Activated CD8-positive, alpha-beta T cell treated with anti-CD3 and anti-CD28 coated beads for 36 hours (primary cell): ENCODE measurements around the gene ANKRD33. TPM values are rescaled to one million over a fixed set of nuclear protein-coding genes. Genes with fewer than 3 reads are reported as not detected.

Source experiments
- ATAC-seq: fragments of 200-7000 bp; cut with Tn5 transposase; one replicate; pipeline ENCODE4 v1.10.0; 2021; ENCODE audit warnings: mild to moderate bottlenecking, moderate library complexity
- CTCF ChIA-PET: fragments of 350-600 bp; sonication (Branson Sonifier 250); formaldehyde crosslinking; loops from one replicate; lab custom pipeline; 2021; ENCODE audit warnings: antibody characterized with exemption; lab: Charles Lee
- POLR2A ChIA-PET: fragments of 350-600 bp; sonication (Branson Sonifier 250); formaldehyde crosslinking; loops from one replicate; lab custom pipeline; 2021; ENCODE audit warnings: antibody characterized with exemption; lab: Charles Lee
- DNase-seq: peaks from one replicate; pipeline ENCODE4 v3.0.0-alpha.2; 2020
- H3K27ac Mint-ChIP-seq: one replicate; pipeline ENCODE4 v1.8.0; 2021; ENCODE audit warnings: mild to moderate bottlenecking, mixed read lengths
- H3K27me3 Mint-ChIP-seq: one replicate; pipeline ENCODE4 v1.8.0; 2021; ENCODE audit warnings: mixed read lengths
- H3K36me3 Mint-ChIP-seq: one replicate; pipeline ENCODE4 v1.8.0; 2021; ENCODE audit warnings: low read depth, mixed read lengths
- H3K4me1 Mint-ChIP-seq: one replicate; pipeline ENCODE4 v1.8.0; 2021; ENCODE audit warnings: low read depth, mixed read lengths
- H3K4me3 Mint-ChIP-seq: one replicate; pipeline ENCODE4 v1.8.0; 2021; ENCODE audit warnings: mild to moderate bottlenecking, moderate library complexity, mixed read lengths
- H3K9me3 Mint-ChIP-seq: one replicate; pipeline ENCODE4 v1.8.0; 2021; ENCODE audit warnings: mixed read lengths
- CTCF ChIP-seq: fragments of 200-600 bp; IDR thresholded peaks from one replicate; pipeline ENCODE4 v1.8.0; 2022; ENCODE audit warnings: antibody characterized with exemption, mild to moderate bottlenecking
- intact Hi-C: fragments of 100-400 bp; cut with micrococcal nuclease; formaldehyde crosslinking; loops from one replicate; pipeline ENCODE4 v1.10.0; 2022
- total RNA-seq, 2 experiments: library from RNA; stranded (reverse); gene quantifications; one replicate each; pipeline ENCODE4 v1.2.3, GENCODE V29; 2021

The ANKRD33 gene
- total RNA-seq, 2 experiments from 2014 or later: not detected

- Mint-ChIP-seq H3K4me3 (no peak overlapping the region), H3K27me3 (peaks cover 16% of the 10 kb centered on the region), H3K9me3 (no peaks in the 10 kb centered on the region), H3K4me1 (peaks cover 11% of the 10 kb centered on the region), H3K36me3 (no peaks in the 10 kb centered on the region), H3K27ac (no peak overlapping the region)
- TF ChIP-seq CTCF: no peak
- ATAC-seq (no peak), DNase-seq (no peak)
- POLR2A ChIA-PET: no interaction called here
- CTCF ChIA-PET: interaction anchor here (1.9 to 2.6 kb wide), 2 partner anchors 10 to 53 kb away, joined by 4 to 20 read pairs; no protein-coding TSS in a partner anchor
- intact Hi-C loops: no loop called here
Measured at GRCh38 chr12:51874000-51874399, 13.9 kb upstream of the ANKRD33 start.

GRCh38 chr12:51874486-51874885, 13.4 kb upstream of the ANKRD33 start:
- H3K4me3 Mint-ChIP-seq: no peak overlapping the region
- no peaks in the 10 kb centered on the region for H3K36me3 Mint-ChIP-seq
- POLR2A ChIA-PET: no interaction called here

GRCh38 chr12:51879102-51879501, 8.8 kb upstream of the ANKRD33 start:
- POLR2A ChIA-PET: interaction anchor here (1.0 kb wide), 1 partner anchor 12 kb away, joined by 3 read pairs; no protein-coding TSS in a partner anchor
- H3K4me1 Mint-ChIP-seq: no peaks in the 10 kb centered on the region
- no peak for TF ChIP-seq CTCF

More at GRCh38 chr12:51874486-51874885, 13.4 kb upstream of the ANKRD33 start:
- TF ChIP-seq CTCF: no peak
- no peak for DNase-seq
- Mint-ChIP-seq H3K4me1 (peaks cover 11% of the 10 kb centered on the region), H3K27ac (no peak overlapping the region), H3K27me3 (peaks cover 15% of the 10 kb centered on the region), H3K9me3 (no peaks in the 10 kb centered on the region)
- ATAC-seq: no peak
- CTCF ChIA-PET: interaction anchor here (0.6 to 2.6 kb wide), 34 partner anchors 8 to 455 kb away, joined by 3 to 21 read pairs (median 4); partner anchors contain the start of gene ACVRL1
- intact Hi-C loops: no loop called here

GRCh38 chr12:51883295-51883694, 4.6 kb upstream of the ANKRD33 start:
- Mint-ChIP-seq H3K9me3 (peaks cover 7% of the 10 kb centered on the region), H3K27ac (no peak overlapping the region), H3K4me3 (no peak overlapping the region), H3K27me3 (peaks cover 3% of the 10 kb centered on the region), H3K36me3 (no peaks in the 10 kb centered on the region), H3K4me1 (peaks cover 15% of the 10 kb centered on the region)
- ATAC-seq (no peak), DNase-seq (no peak)
- ChIA-PET POLR2A (no interaction called here), CTCF (interaction anchor here (3.7 kb wide), 1 partner anchor 8 kb away, joined by 21 read pairs; no protein-coding TSS in a partner anchor)
- no peak for TF ChIP-seq CTCF
- intact Hi-C loops: no loop called here

More at GRCh38 chr12:51879102-51879501, 8.8 kb upstream of the ANKRD33 start:
- no peaks in the 10 kb centered on the region for H3K9me3 Mint-ChIP-seq
- H3K36me3 Mint-ChIP-seq: no peaks in the 10 kb centered on the region
- no peak overlapping the region for H3K27ac Mint-ChIP-seq
- ATAC-seq (no peak), DNase-seq (no peak)
- peaks cover 2% of the 10 kb centered on the region for H3K27me3 Mint-ChIP-seq
- CTCF ChIA-PET: interaction anchor here (0.9 to 1.6 kb wide), 5 partner anchors 55 to 247 kb away, joined by 3 to 7 read pairs (median 4); no protein-coding TSS in a partner anchor
- H3K4me3 Mint-ChIP-seq: no peak overlapping the region
- intact Hi-C loops: no loop called here

- Mint-ChIP-seq H3K27me3 (peaks cover 1% of the 10 kb centered on the region), H3K4me3 (no peak overlapping the region), H3K36me3 (no peaks in the 10 kb centered on the region), H3K4me1 (peaks cover 15% of the 10 kb centered on the region), H3K9me3 (peaks cover 7% of the 10 kb centered on the region), H3K27ac (no peak overlapping the region)
- DNase-seq (no peak), ATAC-seq (no peak)
- ChIA-PET POLR2A (no interaction called here), CTCF (interaction anchor here (1.3 to 3.7 kb wide), 2 partner anchors 8 to 43 kb away, joined by 3 to 21 read pairs; no protein-coding TSS in a partner anchor)
- intact Hi-C loops: no loop called here
- TF ChIP-seq CTCF: no peak
Measured at GRCh38 chr12:51883998-51884675, 3.8 kb upstream of the ANKRD33 start.
